ENCODE measurements around the gene PODN. TPM values are rescaled to one million over a fixed set of nuclear protein-coding genes. Genes with fewer than 3 reads are reported as not detected.
A peak's percentile ranks its signal among the peaks of the same experiment; 100 is the strongest.

PODN gene
- total RNA-seq, 1 donor from 2014 or later: 56.5 TPM

GRCh38 chr1:53022179-53022578, 39.8 kb upstream of the PODN start:
- intact Hi-C loops (cut with DNase I): no loop called here
- Histone ChIP-seq H3K27ac (no peak overlapping the region), H3K27me3 (no peaks in the 10 kb centered on the region), H3K36me3 (no peaks in the 10 kb centered on the region), H3K9me3 (no peaks in the 10 kb centered on the region), H3K4me3 (no peak overlapping the region), H3K4me1 (peaks cover 3% of the 10 kb centered on the region)
- TF ChIP-seq, protein P1, sequence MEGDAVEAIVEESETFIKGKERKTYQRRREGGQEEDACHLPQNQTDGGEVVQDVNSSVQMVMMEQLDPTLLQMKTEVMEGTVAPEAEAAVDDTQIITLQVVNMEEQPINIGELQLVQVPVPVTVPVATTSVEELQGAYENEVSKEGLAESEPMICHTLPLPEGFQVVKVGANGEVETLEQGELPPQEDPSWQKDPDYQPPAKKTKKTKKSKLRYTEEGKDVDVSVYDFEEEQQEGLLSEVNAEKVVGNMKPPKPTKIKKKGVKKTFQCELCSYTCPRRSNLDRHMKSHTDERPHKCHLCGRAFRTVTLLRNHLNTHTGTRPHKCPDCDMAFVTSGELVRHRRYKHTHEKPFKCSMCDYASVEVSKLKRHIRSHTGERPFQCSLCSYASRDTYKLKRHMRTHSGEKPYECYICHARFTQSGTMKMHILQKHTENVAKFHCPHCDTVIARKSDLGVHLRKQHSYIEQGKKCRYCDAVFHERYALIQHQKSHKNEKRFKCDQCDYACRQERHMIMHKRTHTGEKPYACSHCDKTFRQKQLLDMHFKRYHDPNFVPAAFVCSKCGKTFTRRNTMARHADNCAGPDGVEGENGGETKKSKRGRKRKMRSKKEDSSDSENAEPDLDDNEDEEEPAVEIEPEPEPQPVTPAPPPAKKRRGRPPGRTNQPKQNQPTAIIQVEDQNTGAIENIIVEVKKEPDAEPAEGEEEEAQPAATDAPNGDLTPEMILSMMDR (IDR thresholded peaks at IDR 0.05): no peak
- ATAC-seq (no peak), DNase-seq (no peak)

GRCh38 chr1:53023546-53023945, 38.5 kb upstream of the PODN start:
- Histone ChIP-seq H3K4me1 (peaks cover 3% of the 10 kb centered on the region), H3K27me3 (no peaks in the 10 kb centered on the region), H3K27ac (no peak overlapping the region), H3K36me3 (peaks cover under 1% of the 10 kb centered on the region), H3K4me3 (no peak overlapping the region), H3K9me3 (no peaks in the 10 kb centered on the region)
- TF ChIP-seq, protein P1 (IDR thresholded peaks at IDR 0.05): no peak
- ATAC-seq: no peak
- intact Hi-C loops (cut with DNase I): no loop called here
- DNase-seq: no peak

DNA sequence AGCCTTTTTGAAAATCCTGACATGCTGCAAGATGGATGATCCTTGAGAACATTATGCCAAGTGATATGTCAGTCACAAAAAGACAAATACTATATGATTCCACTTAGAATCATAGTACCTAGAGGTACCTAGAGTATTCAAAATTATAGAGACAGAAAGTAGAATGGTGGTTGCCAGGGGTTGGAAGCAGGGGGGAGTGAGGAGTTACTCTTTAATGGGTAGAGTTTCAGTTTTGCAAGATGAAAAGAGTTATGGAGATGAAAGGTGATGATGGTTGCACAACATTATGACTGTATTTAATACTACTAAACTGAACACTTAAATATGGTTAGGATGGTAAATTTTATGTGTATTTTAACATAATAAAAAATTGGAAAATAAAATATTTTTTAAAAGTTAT, 37.9 kb upstream of the PODN start:
- H3K27ac ChIP-seq: no peak overlapping the region
- H3K4me3 ChIP-seq: no peak overlapping the region
- intact Hi-C loops (cut with DNase I): no loop called here
- ATAC-seq (no peak), DNase-seq (no peak)
- no peaks in the 10 kb centered on the region for H3K27me3 ChIP-seq
- peaks cover 3% of the 10 kb centered on the region for H3K4me1 ChIP-seq
- H3K36me3 ChIP-seq: peaks cover 6% of the 10 kb centered on the region
- no peaks in the 10 kb centered on the region for H3K9me3 ChIP-seq
- TF ChIP-seq, protein P1 (IDR thresholded peaks at IDR 0.05): no peak

DNA sequence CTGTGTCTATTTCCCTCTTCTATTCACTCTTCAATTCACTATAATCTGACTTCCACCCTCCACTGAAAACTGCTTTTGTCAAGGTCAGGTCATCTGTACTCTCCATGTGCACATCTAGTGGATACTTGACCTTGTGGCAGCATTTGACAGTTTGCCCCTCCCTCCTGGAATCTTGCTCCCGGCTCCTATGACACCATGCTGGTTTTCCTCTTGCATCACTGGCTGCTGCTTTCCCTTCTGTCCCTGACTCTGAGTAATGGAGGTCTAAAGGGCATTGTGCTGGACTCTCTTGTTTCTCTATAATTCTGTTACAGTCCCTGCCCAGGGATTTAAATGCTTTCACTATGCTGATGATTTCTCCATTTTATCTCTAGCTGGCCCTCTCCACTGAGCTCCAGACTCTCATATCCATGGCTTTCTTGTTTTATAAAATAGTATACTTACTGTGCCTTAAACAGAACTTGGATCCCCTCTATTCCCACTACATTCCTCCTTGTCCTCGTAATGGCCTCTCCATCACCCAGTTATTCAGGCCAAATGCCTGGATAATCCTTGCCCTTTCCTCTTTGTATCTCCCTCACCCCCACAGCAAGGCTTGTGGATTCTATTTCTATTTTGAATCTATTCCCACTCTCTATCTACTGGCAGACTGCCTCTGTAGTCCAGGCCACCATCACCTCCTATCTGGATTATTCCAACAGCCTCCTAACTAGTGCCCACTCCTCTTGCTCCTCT, 36.8 kb upstream of the PODN start:
- TF ChIP-seq, protein P1 (IDR thresholded peaks at IDR 0.05): no peak
- DNase-seq (no peak), ATAC-seq (peak; percentile 89)
- H3K36me3 ChIP-seq: peaks cover 17% of the 10 kb centered on the region
- no peaks in the 10 kb centered on the region for H3K9me3 ChIP-seq
- peaks cover 3% of the 10 kb centered on the region for H3K4me1 ChIP-seq
- no peaks in the 10 kb centered on the region for H3K27me3 ChIP-seq
- no peak overlapping the region for H3K4me3 ChIP-seq
- peak overlapping the region; percentile 20 for H3K27ac ChIP-seq
- intact Hi-C loops (cut with DNase I): no loop called here

- ATAC-seq: no peak
- peak overlapping the region; percentile 20 for H3K27ac ChIP-seq
Measured at GRCh38 chr1:53025769-53026112, 36.3 kb upstream of the PODN start.

More at GRCh38 chr1:53025769-53026112, 36.3 kb upstream of the PODN start:
- TF ChIP-seq, protein P1 (IDR thresholded peaks at IDR 0.05): no peak
- Histone ChIP-seq H3K9me3 (no peaks in the 10 kb centered on the region), H3K4me3 (no peak overlapping the region), H3K36me3 (peaks cover 17% of the 10 kb centered on the region), H3K4me1 (peaks cover 3% of the 10 kb centered on the region), H3K27me3 (no peaks in the 10 kb centered on the region)
- DNase-seq: no peak
- intact Hi-C loops (cut with DNase I): no loop called here
